ENCODE measurements around the gene CACHD1. TPM values are rescaled to one million over a fixed set of nuclear protein-coding genes. Genes with fewer than 3 reads are reported as not detected.

Gene CACHD1
- total and polyA plus RNA-seq, 4 donors, result 4.7 to 49.6 (median 12.5) TPM

DNA sequence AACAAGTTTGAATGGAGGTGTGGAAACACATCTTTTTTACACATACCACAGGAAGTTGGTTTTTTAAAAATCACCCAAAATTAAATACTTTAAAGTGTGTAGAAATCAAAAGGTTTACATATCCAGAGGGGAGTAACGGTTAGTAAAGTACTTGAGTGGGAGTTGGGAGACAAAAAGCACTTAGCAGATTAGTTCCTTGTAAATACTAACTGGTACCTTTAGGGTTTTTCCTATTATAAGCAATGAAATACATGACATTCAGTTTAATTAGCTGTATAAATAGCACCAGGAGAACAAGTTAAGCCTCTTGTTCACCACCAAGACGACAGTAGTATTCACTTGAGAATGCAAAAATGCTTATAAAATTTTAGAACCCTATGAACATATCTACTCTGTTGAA is 251.2 kb downstream of the CACHD1 start:
- no peaks in the 10 kb centered on the region for H3K36me3 ChIP-seq (ENCODE audit: control insufficient read depth in 4 of 4, insufficient read depth in 4 of 4, low read length in 4 of 4)

DNA sequence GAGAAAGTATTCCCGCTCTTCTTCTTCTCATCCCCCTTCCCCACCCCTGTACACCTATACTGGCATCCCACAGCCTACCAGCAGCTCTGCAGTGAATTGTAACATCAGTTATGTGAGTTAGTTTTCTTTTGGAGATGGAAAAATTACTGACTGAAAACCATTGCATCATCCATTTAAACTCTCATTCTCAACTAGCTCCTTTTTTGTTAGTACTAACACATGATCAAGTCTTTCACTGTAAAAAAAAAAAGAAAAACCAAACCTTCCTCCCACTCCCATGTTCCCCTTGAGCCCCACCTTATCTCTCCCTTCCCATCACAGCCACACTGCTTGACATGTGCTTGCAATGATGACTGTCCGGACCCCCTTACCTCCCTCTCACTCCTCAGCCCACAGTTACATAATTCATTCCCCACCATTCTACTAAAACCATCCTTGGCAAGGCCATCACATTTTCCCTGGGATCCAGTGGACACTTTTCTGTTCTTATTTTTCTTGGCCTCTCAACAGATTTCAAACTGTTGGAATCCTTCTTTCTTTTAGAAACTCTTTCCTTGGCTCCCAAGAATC is 251.7 kb downstream of the CACHD1 start:
- Histone ChIP-seq H3K4me1 (ENCODE audit: control insufficient read depth in 5 of 5, insufficient read depth in 5 of 5, low read length in 5 of 5) (no peaks in the 10 kb centered on the region), H3K27me3 (ENCODE audit: control insufficient read depth in 3 of 3, insufficient read depth in 3 of 3, low read length in 2 of 3) (no peaks in the 10 kb centered on the region), H3K27ac (ENCODE audit: low read depth in 1 of 2, low read length in 1 of 2) (no peak overlapping the region), H3K9me3 (ENCODE audit: control insufficient read depth in 4 of 4, insufficient read depth in 3 of 4, low read length in 3 of 4) (no peaks in the 10 kb centered on the region), H3K4me3 (no peak overlapping the region), H3K9ac (ENCODE audit: insufficient read depth in 1 of 2, low read length in 2 of 2) (no peak overlapping the region), H3K36me3 (ENCODE audit: control insufficient read depth in 4 of 4, insufficient read depth in 4 of 4, low read length in 4 of 4) (no peaks in the 10 kb centered on the region)
- 90 to 91% methylated on average over 2 of the region's 2 CpGs for WGBS, 2 donors
- ATAC-seq (ENCODE audit: insufficient read depth, low FRiP score), result no peak
- TF ChIP-seq, protein P1, sequence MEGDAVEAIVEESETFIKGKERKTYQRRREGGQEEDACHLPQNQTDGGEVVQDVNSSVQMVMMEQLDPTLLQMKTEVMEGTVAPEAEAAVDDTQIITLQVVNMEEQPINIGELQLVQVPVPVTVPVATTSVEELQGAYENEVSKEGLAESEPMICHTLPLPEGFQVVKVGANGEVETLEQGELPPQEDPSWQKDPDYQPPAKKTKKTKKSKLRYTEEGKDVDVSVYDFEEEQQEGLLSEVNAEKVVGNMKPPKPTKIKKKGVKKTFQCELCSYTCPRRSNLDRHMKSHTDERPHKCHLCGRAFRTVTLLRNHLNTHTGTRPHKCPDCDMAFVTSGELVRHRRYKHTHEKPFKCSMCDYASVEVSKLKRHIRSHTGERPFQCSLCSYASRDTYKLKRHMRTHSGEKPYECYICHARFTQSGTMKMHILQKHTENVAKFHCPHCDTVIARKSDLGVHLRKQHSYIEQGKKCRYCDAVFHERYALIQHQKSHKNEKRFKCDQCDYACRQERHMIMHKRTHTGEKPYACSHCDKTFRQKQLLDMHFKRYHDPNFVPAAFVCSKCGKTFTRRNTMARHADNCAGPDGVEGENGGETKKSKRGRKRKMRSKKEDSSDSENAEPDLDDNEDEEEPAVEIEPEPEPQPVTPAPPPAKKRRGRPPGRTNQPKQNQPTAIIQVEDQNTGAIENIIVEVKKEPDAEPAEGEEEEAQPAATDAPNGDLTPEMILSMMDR (IDR thresholded peaks at IDR 0.05; ENCODE audit: control extremely low read depth, extremely low read depth), result no peak
- no peak for DNase-seq

More for the DNA sequence above, 251.2 kb downstream of the CACHD1 start:
- Histone ChIP-seq H3K27me3 (ENCODE audit: control insufficient read depth in 3 of 3, insufficient read depth in 3 of 3, low read length in 2 of 3) (no peaks in the 10 kb centered on the region), H3K4me3 (no peak overlapping the region), H3K9me3 (ENCODE audit: control insufficient read depth in 4 of 4, insufficient read depth in 3 of 4, low read length in 3 of 4) (no peaks in the 10 kb centered on the region), H3K4me1 (ENCODE audit: control insufficient read depth in 5 of 5, insufficient read depth in 5 of 5, low read length in 5 of 5) (no peaks in the 10 kb centered on the region), H3K9ac (ENCODE audit: insufficient read depth in 1 of 2, low read length in 2 of 2) (no peak overlapping the region), H3K27ac (ENCODE audit: low read depth in 1 of 2, low read length in 1 of 2) (no peak overlapping the region)
- 64 to 79% methylated on average over 2 of the region's 2 CpGs for WGBS, 2 donors
- ATAC-seq (ENCODE audit: insufficient read depth, low FRiP score) (no peak), DNase-seq (no peak)
- TF ChIP-seq, protein P1 (IDR thresholded peaks at IDR 0.05; ENCODE audit: control extremely low read depth, extremely low read depth), result no peak

DNA sequence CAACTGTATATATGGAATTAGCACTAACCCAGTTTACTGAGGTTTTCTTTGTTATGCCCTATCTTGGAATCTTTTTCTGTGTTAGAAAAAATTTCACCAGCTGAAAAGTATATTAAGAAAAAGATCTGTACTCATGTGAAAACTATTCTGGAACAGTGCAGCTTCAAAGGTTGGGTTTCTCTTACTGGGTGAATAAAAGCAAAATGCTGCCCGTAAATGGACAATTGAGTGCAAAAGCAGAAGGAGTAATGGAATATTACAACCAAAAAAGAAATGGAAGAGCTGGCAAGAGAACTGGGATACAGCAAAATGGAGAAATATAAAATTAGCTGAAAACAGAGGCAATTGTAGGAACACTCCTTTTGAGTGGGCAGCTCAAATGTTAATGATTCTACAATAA is 257.9 kb downstream of the CACHD1 start:
- H3K9ac ChIP-seq (ENCODE audit: insufficient read depth in 1 of 2, low read length in 2 of 2), result no peak overlapping the region
- TF ChIP-seq, protein P1 (IDR thresholded peaks at IDR 0.05; ENCODE audit: control extremely low read depth, extremely low read depth), result no peak
- no peak overlapping the region for H3K27ac ChIP-seq (ENCODE audit: low read depth in 1 of 2, low read length in 1 of 2)
- no peak overlapping the region for H3K4me3 ChIP-seq
- 86 to 93% methylated on average over 1 of the region's 1 CpG for WGBS, 2 donors
- no peaks in the 10 kb centered on the region for H3K36me3 ChIP-seq (ENCODE audit: control insufficient read depth in 4 of 4, insufficient read depth in 4 of 4, low read length in 4 of 4)
- H3K27me3 ChIP-seq (ENCODE audit: control insufficient read depth in 3 of 3, insufficient read depth in 3 of 3, low read length in 2 of 3), result no peaks in the 10 kb centered on the region
- no peak for DNase-seq
- peaks cover 0 to 2% (median 0%) of the 10 kb centered on the region in 4 donors for H3K9me3 ChIP-seq (ENCODE audit: control insufficient read depth in 4 of 4, insufficient read depth in 3 of 4, low read length in 3 of 4)
- ATAC-seq (ENCODE audit: insufficient read depth, low FRiP score), result no peak
- H3K4me1 ChIP-seq (ENCODE audit: control insufficient read depth in 5 of 5, insufficient read depth in 5 of 5, low read length in 5 of 5), result peaks cover 0 to 2% (median 0%) of the 10 kb centered on the region in 5 donors

Measured in lung (tissue), 12 donors.